ENCODE measurements around the gene ANKRD11. TPM values are rescaled to one million over a fixed set of nuclear protein-coding genes. Genes with fewer than 3 reads are reported as not detected.
A peak's percentile ranks its signal among the peaks of the same experiment; 100 is the strongest.
"Not testable (repeated sequence)": the region's sequence is repeated elsewhere in the genome, so short reads cannot be mapped to it uniquely, and the experiment has no call there.

Gene ANKRD11
- total and polyA plus RNA-seq, 12 donors: 47.7 to 93.6 (median 66.2) TPM

DNA sequence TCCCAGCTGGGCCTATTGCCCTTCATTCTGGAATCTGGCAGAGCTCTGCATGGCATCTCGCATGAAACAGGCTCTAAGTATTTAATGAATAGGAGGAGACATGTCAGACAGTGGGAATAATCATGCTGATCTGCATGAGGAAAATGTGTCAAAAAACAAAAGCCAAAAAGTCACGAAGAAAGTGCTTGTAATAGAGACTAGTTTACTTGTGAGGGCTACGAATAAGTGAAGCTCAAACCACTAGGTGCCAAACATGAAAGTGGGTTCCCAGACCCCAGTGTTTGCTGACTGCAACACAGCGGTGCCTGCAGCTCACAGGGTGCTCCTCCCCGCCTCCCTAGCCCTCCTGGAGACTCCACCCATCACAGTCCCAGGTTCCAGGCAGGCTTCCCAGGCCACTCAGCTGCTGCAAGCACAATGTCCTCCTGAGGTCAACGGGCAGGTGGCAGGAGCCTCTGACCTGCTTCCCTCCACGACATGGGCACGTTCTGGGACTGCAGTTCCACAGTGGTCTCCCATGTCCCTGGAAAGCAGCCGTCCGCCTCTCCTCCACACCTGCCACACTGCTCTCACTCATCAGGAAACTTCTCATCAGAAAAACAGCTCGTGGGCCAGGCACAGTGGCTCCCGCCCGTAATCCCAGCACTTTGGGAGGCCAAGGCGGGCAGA is 96.5 kb downstream of the ANKRD11 start:
- ATAC-seq: peak in 7 of 8 donors; percentile 35 to 70 (median 66)
- Histone ChIP-seq H3K36me3 (peaks cover 0 to under 1% (median 0%) of the 10 kb centered on the region in 9 donors), H3K27ac (peak overlapping the region in 5 of 10 donors; percentile 8 to 70 (median 49)), H3K4me3 (no peak overlapping the region), H3K4me1 (peaks cover 22 to 57% (median 42%) of the 10 kb centered on the region in 9 donors), H3K27me3 (no peaks in the 10 kb centered on the region), H3K9me3 (no peaks in the 10 kb centered on the region)
- WGBS, 2 donors: 74 to 79% methylated on average over 14 of the region's 14 CpGs
- peak; percentile 34 to 66 for DNase-seq
- TF ChIP-seq, protein P1, sequence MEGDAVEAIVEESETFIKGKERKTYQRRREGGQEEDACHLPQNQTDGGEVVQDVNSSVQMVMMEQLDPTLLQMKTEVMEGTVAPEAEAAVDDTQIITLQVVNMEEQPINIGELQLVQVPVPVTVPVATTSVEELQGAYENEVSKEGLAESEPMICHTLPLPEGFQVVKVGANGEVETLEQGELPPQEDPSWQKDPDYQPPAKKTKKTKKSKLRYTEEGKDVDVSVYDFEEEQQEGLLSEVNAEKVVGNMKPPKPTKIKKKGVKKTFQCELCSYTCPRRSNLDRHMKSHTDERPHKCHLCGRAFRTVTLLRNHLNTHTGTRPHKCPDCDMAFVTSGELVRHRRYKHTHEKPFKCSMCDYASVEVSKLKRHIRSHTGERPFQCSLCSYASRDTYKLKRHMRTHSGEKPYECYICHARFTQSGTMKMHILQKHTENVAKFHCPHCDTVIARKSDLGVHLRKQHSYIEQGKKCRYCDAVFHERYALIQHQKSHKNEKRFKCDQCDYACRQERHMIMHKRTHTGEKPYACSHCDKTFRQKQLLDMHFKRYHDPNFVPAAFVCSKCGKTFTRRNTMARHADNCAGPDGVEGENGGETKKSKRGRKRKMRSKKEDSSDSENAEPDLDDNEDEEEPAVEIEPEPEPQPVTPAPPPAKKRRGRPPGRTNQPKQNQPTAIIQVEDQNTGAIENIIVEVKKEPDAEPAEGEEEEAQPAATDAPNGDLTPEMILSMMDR (IDR thresholded peaks at IDR 0.05): no peak
- intact Hi-C loops (cut with DNase I): loop anchor here in 1 of 10 donors (10.0 kb wide), 1 partner anchor 59 kb away; no protein-coding TSS in a partner anchor

- no peaks in the 10 kb centered on the region for H3K9me3 ChIP-seq
- intact Hi-C loops (cut with DNase I): loop anchor here in 1 of 10 donors (10.0 kb wide), 1 partner anchor 58 kb away; no protein-coding TSS in a partner anchor
- H3K27ac ChIP-seq: peak overlapping the region in 1 of 10 donors; percentile 17
- DNase-seq (no peak), ATAC-seq (no peak)
- TF ChIP-seq, protein P1 (IDR thresholded peaks at IDR 0.05): no peak
- no peaks in the 10 kb centered on the region for H3K27me3 ChIP-seq
- peaks cover 22 to 62% (median 42%) of the 10 kb centered on the region in 9 donors for H3K4me1 ChIP-seq
- H3K4me3 ChIP-seq: no peak overlapping the region
- WGBS, 2 donors: 75 to 78% methylated on average over 17 of the region's 17 CpGs
- no peaks in the 10 kb centered on the region for H3K36me3 ChIP-seq
Observed at GRCh38 chr16:89392881-89393737, 97.3 kb downstream of the ANKRD11 start.

DNA sequence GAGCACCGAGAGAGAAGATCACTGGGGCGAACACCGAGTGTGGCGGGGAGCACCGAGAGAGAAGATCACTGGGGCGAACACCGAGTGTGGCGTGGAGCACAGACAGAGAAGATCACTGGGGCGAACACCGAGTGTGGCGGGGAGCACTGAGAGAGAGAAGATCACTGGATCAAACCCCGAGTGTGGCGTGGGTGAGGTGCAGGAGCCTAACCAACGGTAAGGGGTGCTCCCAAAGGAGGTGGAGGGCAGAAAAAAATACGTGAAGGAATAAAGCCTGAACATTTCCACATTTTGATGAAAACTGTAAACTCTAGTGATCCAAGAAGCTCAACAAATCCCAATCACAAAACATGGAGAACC is 100.2 kb downstream of the ANKRD11 start:
- ATAC-seq, DNase-seq, H3K27ac ChIP-seq, H3K9me3 ChIP-seq, H3K27me3 ChIP-seq, H3K4me3 ChIP-seq, H3K36me3 ChIP-seq: not testable (repeated sequence)
- H3K4me1 ChIP-seq: peaks cover 24 to 64% (median 46%) of the 10 kb centered on the region in 9 donors
- WGBS, 2 donors: 96 to 98% methylated on average over 14 of the region's 15 CpGs
- intact Hi-C loops (cut with DNase I): loop anchor here in 1 of 10 donors (10.0 kb wide), 1 partner anchor 55 kb away; no protein-coding TSS in a partner anchor

DNA sequence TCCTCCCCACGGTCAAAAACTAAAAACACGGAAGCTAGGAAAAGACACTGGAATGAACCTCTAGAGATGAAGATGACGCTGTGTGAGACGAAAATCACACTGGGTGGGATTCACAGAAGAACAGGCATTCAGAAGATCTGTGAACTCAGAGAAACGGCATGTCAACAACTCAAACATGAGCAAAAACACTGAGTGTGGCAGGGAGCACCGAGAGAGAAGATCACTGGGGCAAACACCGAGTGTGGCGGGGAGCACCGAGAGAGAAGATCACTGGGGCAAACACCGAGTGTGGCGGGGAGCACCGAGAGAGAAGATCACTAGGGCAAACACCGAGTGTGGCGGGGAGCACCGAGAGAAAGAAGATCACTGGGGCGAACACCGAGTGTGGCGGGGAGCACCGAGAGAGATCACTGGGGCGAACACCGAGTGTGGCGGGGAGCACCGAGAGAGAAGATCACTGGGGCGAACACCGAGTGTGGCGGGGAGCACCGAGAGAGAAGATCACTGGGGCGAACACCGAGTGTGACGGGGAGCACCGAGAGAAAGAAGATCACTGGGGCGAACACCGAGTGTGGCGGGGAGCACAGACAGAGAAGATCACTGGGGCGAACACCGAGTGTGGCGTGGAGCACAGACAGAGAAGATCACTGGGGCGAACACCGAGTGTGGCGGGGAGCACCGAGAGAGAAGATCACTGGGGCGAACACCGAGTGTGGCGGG is 100.7 kb downstream of the ANKRD11 start:
- H3K27ac ChIP-seq, H3K27me3 ChIP-seq, ATAC-seq, H3K9me3 ChIP-seq, H3K36me3 ChIP-seq, H3K4me3 ChIP-seq, DNase-seq: not testable (repeated sequence)
- intact Hi-C loops (cut with DNase I): loop anchor here in 2 of 10 donors (5.0 to 10.0 kb wide), 2 partner anchors 42 to 55 kb away; no protein-coding TSS in a partner anchor
- H3K4me1 ChIP-seq: peaks cover 22 to 58% (median 40%) of the 10 kb centered on the region in 9 donors
- 97% methylated on average over 35 to 44 of the region's 44 CpGs for WGBS, 2 donors

GRCh38 chr16:89388536-89388935 is 101.8 kb downstream of the ANKRD11 start:
- WGBS, 2 donors: 77 to 86% methylated on average over 9 of the region's 9 CpGs
- DNase-seq: no peak
- TF ChIP-seq, protein P1 (IDR thresholded peaks at IDR 0.05): no peak
- Histone ChIP-seq H3K4me1 (peaks cover 16 to 54% (median 36%) of the 10 kb centered on the region in 9 donors), H3K4me3 (no peak overlapping the region), H3K9me3 (no peaks in the 10 kb centered on the region), H3K36me3 (no peaks in the 10 kb centered on the region), H3K27me3 (no peaks in the 10 kb centered on the region), H3K27ac (no peak overlapping the region)
- intact Hi-C loops (cut with DNase I): loop anchor here in 1 of 10 donors (5.0 kb wide), 1 partner anchor 41 kb away; no protein-coding TSS in a partner anchor
- ATAC-seq: no peak

Measured in heart right ventricle (tissue), 16 donors.